GM21360 (cell line): ENCODE data around the gene CPAMD8.

ENCODE experiments used
- ATAC-seq: cut with Tn5 transposase; IDR thresholded peaks from one replicate; pipeline ENCODE4 v1.9.1; 2021; ENCODE audit warnings: mild to moderate bottlenecking, moderate library complexity; ENCODE audit not compliant: unreplicated experiment

CPAMD8 gene

DNA sequence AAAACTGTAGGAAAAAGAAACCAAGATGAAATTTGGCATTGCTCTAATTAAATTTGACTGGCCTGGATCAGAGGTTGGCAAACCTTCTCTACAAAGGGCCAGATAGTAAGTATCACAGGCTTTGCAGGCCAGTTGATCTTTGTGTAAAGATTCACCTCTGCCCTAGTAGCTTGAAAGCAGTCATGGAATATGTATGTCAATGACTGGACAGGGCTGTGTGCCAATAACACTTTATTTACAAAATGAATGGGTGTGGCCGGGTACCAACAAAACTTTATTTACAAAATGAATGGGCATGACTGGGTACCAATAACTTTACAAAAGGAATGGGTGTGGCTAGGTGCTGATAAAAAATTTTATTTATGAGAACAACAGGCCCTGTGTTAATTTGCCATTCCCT lies 177.4 kb downstream of the CPAMD8 start:
- ATAC-seq: no peak

DNA sequence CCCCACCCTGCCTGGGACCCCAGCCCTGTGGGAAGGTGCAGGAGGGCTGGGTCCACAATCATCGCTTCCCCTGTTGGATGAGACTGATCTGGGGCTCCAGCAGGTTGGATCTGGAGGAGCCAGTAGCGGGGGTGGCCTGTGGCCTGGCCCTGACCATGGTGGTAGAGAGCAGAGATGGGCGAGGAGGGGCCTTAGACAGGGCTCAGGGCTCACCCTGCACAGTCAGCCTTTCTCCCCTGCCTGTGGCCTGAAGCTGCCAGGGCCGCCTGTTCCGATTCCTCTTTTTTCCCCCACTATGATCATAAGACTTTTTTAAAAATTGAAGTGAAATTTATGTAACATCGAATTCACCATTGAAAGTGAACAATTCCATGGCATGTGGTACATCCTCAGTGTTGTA lies 179.2 kb downstream of the CPAMD8 start:
- ATAC-seq: no peak

DNA sequence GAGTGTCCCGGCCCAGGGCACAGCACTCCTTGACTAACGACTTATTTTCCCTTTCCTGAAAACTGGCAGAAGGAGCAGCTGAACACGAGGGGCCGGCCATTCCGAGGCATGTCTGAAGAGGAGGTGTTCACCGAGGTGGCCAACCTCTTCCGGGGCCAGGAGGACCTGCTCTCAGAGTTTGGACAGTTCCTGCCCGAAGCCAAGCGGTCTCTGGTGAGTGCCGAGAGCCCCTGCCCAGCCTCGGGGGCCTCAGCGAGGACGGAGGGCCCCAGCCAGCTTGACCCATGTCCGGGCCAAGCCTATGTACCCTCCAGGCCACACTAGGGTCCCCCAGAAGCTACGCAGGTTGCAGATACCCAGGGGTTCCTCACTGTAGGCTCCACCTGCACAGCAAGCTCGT lies 179.7 kb downstream of the CPAMD8 start:
- ATAC-seq: no peak
